ENCODE data around the gene MUC16.

DNA sequence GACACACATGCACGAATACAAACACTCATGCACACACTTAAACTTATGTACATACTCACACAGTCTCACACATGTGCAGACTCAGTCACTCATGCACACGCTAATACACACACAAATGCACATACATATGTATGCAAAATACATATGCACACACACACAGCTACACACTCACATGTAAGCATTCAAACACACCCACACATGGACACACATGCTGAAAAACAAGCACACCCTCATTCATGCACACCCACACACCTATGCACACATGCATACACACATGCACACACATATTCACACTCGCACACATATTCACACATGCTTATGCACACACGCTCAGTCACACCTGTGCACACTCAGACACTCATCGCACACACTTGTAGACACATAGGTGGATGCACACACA, 9.3 kb downstream of the MUC16 start:
- no peak for TF ChIP-seq CTCF (IDR thresholded peaks at IDR 0.05; ENCODE audit: insufficient read depth, low read length, poor library complexity, severe bottlenecking)
- TF ChIP-seq EZH2phosphoT487 (conservative IDR thresholded peaks at IDR 0.05; ENCODE audit: low read length), result no peak

Measured in SU-DHL-6 (cell line).